CD4-positive, alpha-beta T cell treated with Interleukin-1 beta for 1 hour (primary cell): ENCODE measurements around the gene RALGAPB.
"Not testable (repeated sequence)": the region's sequence is repeated elsewhere in the genome, so short reads cannot be mapped to it uniquely, and the experiment has no call there.

Experiments used
- DNase-seq, 2 donors: peaks; one replicate each; pipeline ENCODE4 v3.0.0-alpha.2; 2020 to 2022

RALGAPB gene

GRCh38 chr20:38447251-38447661 lies 25.4 kb upstream of the RALGAPB start:
- DNase-seq: no peak

- DNase-seq: no peak
These were observed 24.5 kb upstream of the RALGAPB start for GRCh38 chr20:38447931-38448675.

GRCh38 chr20:38449046-38449445 lies 23.6 kb upstream of the RALGAPB start:
- no peak for DNase-seq

- DNase-seq: no peak
These were observed 22.1 kb upstream of the RALGAPB start for GRCh38 chr20:38450412-38450975.

GRCh38 chr20:38452880-38453624 lies 19.6 kb upstream of the RALGAPB start:
- DNase-seq: no peak

- DNase-seq: no peak
These were observed 18.7 kb upstream of the RALGAPB start for GRCh38 chr20:38453941-38454340.

- no peak for DNase-seq
These were observed 17.8 kb upstream of the RALGAPB start for GRCh38 chr20:38454556-38455473.

- DNase-seq: no peak
These were observed 14.3 kb upstream of the RALGAPB start for GRCh38 chr20:38458314-38458713.

GRCh38 chr20:38460040-38460623 lies 12.5 kb upstream of the RALGAPB start:
- no peak for DNase-seq

- not testable (repeated sequence) for DNase-seq
These were observed 12.0 kb upstream of the RALGAPB start for GRCh38 chr20:38460631-38461030.

- not testable (repeated sequence) for DNase-seq
These were observed 11.5 kb upstream of the RALGAPB start for GRCh38 chr20:38461167-38461566.

GRCh38 chr20:38461569-38461968 lies 11.1 kb upstream of the RALGAPB start:
- not testable (repeated sequence) for DNase-seq

- DNase-seq: no peak
These were observed 6.5 kb upstream of the RALGAPB start for GRCh38 chr20:38466171-38466570.

- no peak for DNase-seq
These were observed 5.7 kb upstream of the RALGAPB start for GRCh38 chr20:38466983-38467382.

- no peak for DNase-seq
These were observed 1.4 kb upstream of the RALGAPB start for GRCh38 chr20:38471245-38471644.

GRCh38 chr20:38471987-38472512 lies 593 bp upstream of the RALGAPB start:
- no peak for DNase-seq

- DNase-seq: no peak
These were observed 738 bp downstream of the RALGAPB start for GRCh38 chr20:38473367-38473795.

GRCh38 chr20:38477747-38478146 lies 5.1 kb downstream of the RALGAPB start:
- DNase-seq: no peak

- DNase-seq: no peak
These were observed 7.0 kb downstream of the RALGAPB start for GRCh38 chr20:38479596-38479995.

GRCh38 chr20:38485041-38485440 lies 12.4 kb downstream of the RALGAPB start:
- DNase-seq: no peak

- DNase-seq: no peak
These were observed 16.5 kb downstream of the RALGAPB start for GRCh38 chr20:38489181-38489580.
